Right hindlimb (tissue), 1 donor: ENCODE results near the gene TMEM63C.
A peak's percentile ranks its signal among the peaks of the same experiment; 100 is the strongest.

Experiments used
- DNase-seq: peaks from one replicate; pipeline ENCODE4 v3.0.0-alpha.2; 2018

Gene TMEM63C

GRCh38 chr14:77281852-77282410, 100.3 kb downstream of the TMEM63C start:
- DNase-seq = no peak

GRCh38 chr14:77284066-77284465, 102.5 kb downstream of the TMEM63C start:
- no peak for DNase-seq

- no peak for DNase-seq
Measured at GRCh38 chr14:77284466-77284865, 102.9 kb downstream of the TMEM63C start.

GRCh38 chr14:77286576-77286975, 105.0 kb downstream of the TMEM63C start:
- DNase-seq = no peak

GRCh38 chr14:77290705-77291104, 109.1 kb downstream of the TMEM63C start:
- DNase-seq = no peak

GRCh38 chr14:77296155-77296554, 114.6 kb downstream of the TMEM63C start:
- DNase-seq = no peak

GRCh38 chr14:77296906-77297305, 115.3 kb downstream of the TMEM63C start:
- no peak for DNase-seq

- DNase-seq = no peak
Measured at GRCh38 chr14:77299771-77300170, 118.2 kb downstream of the TMEM63C start.

GRCh38 chr14:77301103-77301502, 119.5 kb downstream of the TMEM63C start:
- peak; percentile 84 for DNase-seq

- DNase-seq = no peak
Measured at GRCh38 chr14:77302926-77303325, 121.3 kb downstream of the TMEM63C start.

- DNase-seq = no peak
Measured at GRCh38 chr14:77303417-77304156, 122.0 kb downstream of the TMEM63C start.

- peak; percentile 60 for DNase-seq
Measured at GRCh38 chr14:77305696-77306095, 124.1 kb downstream of the TMEM63C start.

- DNase-seq = peak; percentile 51
Measured at GRCh38 chr14:77306416-77306815, 124.8 kb downstream of the TMEM63C start.

- peak; percentile 82 for DNase-seq
Measured at GRCh38 chr14:77306851-77307496, 125.4 kb downstream of the TMEM63C start.
